Measurements from ENCODE around the gene SMCO4.

DNA sequence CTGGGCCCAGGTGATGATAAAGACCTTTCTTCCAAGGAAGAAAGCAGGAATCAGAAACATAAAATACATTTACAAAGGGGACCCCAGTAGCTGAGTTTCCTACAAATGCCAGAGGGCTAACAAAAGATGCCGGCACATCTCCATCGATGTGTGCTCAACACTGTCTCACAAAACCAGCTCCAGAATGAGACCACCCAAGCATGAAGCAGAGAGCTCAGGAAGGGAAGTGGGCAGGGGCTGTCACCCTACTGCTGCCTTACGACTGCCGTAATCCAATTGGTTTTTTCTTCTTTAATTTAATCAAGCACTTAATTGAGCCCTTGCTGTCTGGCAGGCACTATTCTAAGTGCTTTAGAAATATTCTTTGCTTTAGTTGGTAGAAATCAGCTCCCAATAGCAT is 26.1 kb downstream of the SMCO4 start:
- TF ChIP-seq, protein P1, sequence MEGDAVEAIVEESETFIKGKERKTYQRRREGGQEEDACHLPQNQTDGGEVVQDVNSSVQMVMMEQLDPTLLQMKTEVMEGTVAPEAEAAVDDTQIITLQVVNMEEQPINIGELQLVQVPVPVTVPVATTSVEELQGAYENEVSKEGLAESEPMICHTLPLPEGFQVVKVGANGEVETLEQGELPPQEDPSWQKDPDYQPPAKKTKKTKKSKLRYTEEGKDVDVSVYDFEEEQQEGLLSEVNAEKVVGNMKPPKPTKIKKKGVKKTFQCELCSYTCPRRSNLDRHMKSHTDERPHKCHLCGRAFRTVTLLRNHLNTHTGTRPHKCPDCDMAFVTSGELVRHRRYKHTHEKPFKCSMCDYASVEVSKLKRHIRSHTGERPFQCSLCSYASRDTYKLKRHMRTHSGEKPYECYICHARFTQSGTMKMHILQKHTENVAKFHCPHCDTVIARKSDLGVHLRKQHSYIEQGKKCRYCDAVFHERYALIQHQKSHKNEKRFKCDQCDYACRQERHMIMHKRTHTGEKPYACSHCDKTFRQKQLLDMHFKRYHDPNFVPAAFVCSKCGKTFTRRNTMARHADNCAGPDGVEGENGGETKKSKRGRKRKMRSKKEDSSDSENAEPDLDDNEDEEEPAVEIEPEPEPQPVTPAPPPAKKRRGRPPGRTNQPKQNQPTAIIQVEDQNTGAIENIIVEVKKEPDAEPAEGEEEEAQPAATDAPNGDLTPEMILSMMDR (IDR thresholded peaks at IDR 0.05; ENCODE audit: insufficient read depth, low read depth, low read length) = no peak
- no peak for TF ChIP-seq EZH2 (IDR thresholded peaks at IDR 0.05; ENCODE audit: insufficient read depth, low read length)
